Stimulated activated CD4-positive, alpha-beta T cell treated with anti-CD3 and anti-CD28 coated beads, TNF-alpha, amount 100 ng/mL, for 4 hours (primary cell): ENCODE results near the gene SNX22.
"Not testable (repeated sequence)": the region's sequence is repeated elsewhere in the genome, so short reads cannot be mapped to it uniquely, and the experiment has no call there.

Experiments used
- DNase-seq, 3 experiments: peaks; one replicate each; pipeline ENCODE4 v3.0.0-alpha.2; 2020; ENCODE audit warnings: low read depth in 3 of 3

Gene SNX22

GRCh38 chr15:64151727-64152506 is at the start of gene SNX22:
SNX22 (plus strand) TSS chr15:64151731; CDS start chr15:64151776, 45 bp downstream.
- no peak for DNase-seq

DNA sequence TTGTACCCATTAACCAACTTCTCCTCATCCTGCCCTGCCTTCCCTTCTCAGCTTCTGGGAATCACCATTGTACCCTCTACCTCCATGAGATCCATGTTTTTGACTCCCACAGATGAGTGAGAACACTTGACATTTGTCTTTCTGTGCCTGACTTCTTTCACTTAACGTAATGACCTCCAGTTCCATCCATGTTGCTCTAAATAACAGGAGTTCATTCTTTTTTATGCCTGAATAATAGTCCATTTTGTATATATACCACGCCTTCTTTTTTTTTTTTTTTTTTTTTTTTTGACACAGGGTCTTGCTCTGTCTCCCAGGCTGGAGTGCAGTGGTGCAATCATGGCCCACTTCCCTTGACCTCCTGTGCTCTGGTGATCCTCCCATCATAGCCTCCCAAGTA is 49.0 kb upstream of the SNX22 start:
- no peak for DNase-seq

DNA sequence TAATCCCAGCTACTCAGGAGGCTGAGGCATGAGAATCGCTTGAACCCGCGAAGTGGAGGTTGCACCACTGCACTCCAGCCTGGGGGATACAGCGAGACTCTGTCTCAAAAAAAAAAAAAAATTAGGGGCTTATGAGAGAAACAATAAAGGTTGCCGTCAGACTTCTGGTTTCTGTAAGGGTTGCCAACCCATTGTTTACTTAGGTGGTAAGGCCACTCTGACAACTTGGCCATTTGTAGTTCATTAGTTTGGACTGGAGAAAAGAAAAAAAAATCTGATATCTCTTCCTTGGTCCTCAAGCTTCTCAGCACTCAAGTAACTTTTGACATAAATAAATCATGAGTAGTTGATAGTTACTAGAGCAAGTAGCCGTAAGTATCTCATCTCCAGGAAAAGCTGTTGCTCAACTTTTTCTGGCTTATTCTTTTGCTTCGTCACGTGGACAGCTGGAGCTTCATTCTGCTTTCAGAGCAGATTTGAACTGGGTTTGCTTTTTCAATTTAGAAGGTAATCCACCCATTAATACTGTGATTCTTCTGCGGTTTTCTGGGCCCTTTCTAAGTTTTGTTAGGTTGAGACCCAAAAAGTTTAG is 46.3 kb upstream of the SNX22 start:
- DNase-seq, result no peak

- no peak for DNase-seq
Measured at GRCh38 chr15:64107337-64107736, 44.2 kb upstream of the SNX22 start.

DNA sequence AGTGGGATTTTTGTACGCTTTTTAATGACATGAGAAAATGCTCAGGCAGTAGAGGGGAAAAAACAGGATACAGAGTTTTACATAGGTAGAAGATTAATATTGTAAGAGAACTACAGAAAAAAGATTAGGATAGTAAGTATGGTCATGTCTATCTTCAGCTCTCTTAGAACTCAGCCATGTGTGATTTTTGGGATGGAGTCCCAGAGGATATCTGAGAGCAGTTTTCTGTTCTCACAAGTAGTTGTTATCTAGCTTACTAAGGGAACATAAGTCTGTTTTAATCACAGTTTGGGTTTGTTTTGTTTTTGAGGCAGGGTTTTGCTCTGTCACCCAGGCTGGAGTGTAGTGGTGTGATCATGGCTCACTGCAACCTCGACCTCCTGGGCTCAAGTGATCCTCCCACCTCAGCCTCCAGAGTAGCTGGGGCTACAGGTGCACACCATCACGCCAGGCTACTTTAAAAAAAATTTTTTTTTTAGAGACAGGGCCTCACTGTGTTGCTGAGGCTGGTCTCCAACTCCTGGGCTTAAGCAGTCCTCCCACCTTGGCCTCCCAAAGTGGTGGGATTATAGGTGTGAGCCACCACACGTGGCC is 41.3 kb upstream of the SNX22 start:
- DNase-seq, result not testable (repeated sequence)

DNA sequence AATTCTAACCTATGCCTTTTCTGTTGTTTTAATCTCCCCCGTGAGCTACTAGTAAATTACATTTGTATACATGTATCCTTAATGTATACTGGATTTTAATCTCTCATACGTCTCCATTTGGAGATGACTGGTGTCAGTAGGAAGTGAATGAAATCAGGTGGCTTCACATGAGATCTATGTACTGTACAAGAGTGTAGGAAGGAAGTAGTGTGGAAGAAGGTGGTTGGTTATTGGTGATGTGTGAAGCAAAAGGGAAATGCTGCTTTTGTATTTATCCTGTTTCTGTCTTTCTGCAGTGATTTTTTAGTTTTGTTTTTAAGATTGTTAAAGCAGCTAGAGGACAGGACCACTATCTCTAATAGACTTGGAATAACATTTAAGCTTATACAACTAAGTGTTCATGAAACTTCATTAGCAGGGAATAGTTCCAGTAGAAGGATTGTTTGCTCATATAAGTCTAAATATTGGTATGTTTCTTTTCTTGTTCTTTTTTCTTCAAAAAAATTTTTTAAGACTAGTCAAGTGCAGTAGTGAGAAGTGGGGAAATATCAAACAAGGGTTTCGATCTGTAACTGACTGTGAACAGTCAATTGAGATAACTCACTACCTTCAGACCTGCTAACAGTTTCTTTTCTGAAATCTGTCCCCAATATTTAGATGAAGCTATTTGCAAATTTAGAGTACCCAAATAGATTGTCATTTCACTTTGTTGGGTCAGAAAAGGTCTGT is 40.4 kb upstream of the SNX22 start:
- no peak for DNase-seq

DNA sequence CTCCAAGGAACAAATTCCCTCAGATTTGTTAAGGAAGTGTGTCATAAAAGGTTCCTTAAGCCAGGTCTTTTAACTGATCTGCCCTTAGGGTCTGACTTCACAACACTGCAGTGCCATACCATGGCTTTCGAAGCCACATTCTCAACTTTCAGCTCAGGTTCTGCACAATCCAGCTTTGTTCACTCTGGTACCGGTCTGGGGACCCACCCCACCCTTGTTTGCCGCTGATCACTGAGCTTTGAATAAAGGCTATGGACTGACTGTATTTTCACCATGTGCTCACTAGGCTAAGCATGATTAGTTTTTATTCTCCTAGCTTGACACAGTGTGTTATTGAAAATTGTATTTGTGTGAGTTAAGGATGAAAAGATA is 39.9 kb upstream of the SNX22 start:
- no peak for DNase-seq

GRCh38 chr15:64112073-64112772 is 39.3 kb upstream of the SNX22 start:
- DNase-seq, result no peak

GRCh38 chr15:64112904-64113303 is 38.6 kb upstream of the SNX22 start:
- no peak for DNase-seq

GRCh38 chr15:64117759-64118487 is 33.6 kb upstream of the SNX22 start:
- no peak for DNase-seq

GRCh38 chr15:64120322-64120721 is 31.2 kb upstream of the SNX22 start:
- not testable (repeated sequence) for DNase-seq

GRCh38 chr15:64121614-64122013 is 29.9 kb upstream of the SNX22 start:
- DNase-seq, result no peak

DNA sequence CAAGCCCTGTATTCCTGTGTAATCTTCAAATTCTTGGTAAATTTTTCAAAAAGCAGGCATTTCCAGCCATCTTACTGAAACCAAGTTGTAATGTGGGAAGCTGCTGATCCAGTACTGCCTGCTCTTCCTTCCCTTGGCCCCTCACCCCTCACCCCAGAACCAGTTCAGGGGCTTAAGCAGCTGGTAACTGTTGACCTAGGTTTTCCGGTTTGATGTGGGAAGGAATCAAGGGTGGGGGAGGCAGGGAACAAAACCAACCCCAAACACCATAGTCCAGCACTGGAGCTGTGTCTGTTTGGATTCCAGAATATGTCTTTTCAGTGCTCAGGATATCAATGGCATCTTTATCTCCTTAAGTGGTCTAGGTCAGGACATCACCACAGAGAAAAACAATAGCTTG is 29.1 kb upstream of the SNX22 start:
- no peak for DNase-seq

DNA sequence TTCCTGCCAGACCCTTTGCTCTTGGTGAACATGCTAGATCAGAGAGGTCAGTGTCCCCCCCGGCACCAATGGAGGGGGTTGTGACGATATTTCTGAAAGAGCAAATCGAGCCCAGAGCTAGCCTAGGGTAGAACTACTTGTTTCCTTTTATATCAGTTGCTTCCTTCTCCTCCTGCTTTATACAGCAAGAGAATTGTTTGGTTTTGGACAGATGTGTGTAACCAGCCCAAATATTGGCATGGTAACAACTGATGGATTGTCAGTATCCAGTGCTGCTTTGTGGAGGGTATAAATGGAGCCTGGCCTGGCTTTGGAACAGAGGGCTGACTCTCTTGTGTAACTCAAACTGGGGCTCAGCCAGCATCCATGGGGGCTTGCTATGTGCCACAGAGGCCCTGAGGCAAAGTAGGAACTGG is 28.6 kb upstream of the SNX22 start:
- no peak for DNase-seq

GRCh38 chr15:64125978-64126377 is 25.6 kb upstream of the SNX22 start:
- DNase-seq, result no peak

GRCh38 chr15:64127521-64128270 is 23.8 kb upstream of the SNX22 start:
- DNase-seq, result no peak

DNA sequence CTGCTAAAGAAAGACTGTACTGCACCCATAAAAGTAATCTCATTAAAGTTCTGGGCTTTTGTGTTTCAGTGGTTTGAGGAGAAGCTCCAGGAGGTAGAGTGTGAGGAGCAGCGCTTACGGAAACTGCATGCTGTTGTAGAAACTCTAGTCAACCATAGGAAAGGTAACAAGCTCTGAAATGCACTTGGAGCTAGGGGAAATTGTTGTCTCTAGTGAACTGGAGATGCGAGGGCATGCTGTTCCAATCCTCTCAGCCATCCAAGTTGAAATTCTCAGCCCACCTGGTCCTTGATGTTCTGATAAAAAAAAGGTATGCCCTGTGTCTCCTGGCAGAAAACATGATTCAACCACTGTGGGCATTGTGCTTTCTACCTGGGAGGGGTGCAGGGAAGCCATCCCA is 21.4 kb upstream of the SNX22 start:
- DNase-seq, result no peak

GRCh38 chr15:64131547-64131946 is 20.0 kb upstream of the SNX22 start:
- no peak for DNase-seq

DNA sequence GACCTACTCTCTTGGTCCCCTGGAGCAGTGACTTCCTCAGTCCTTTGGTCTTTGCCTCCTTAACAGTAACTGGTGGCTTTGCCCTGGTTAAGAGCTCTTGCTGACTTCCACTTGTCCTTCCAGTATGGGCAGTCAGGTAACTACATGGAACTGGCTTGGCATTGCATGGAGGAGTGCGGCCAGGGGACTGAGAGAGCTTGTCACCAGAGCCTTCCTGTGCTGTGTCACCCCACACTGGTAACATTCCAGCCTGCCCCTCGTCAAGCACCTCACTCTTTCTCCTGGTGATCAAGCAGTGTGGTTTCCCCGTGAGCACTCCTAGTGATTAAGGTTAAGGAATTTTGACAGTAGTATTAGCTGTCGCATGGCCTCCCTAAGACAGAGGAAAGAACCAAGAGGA is 19.3 kb upstream of the SNX22 start:
- DNase-seq, result no peak

DNA sequence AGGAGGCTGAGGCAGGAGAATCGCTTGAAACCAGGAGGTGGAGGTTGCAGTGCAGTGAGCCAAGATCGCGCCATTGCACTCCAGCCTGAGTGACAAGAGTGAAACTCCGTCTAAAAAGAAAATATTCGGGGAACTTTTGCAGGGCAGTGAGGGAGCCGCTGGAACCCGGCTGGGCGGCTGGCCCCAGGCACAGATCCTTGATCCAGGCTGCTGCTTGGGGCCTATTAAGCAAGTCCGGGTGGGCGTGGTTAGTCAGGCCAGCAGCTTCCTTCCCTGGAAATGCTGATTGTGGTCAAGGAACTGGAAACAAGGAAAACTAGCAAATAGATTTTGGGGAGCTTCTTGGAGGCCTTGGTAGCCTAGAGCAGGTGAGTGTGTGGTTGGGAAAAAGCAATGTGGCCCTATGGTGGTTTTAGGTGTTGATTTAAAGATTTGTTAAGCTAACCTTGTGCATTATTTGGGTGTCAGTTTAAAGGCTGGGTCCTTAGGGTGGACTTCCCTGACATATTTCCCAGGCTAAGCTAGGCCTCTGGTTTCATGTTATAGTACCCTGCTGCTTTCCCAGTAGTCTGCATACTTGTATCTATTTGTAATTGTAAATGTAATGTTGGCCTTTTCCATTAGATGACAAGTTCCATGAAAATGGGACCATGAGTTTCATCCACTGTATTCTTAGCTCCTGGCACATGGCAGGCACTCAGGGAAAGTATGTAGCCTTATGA is 17.7 kb upstream of the SNX22 start:
- no peak for DNase-seq
